HG03064 (cell line): ENCODE measurements around the gene SLC24A3.

ENCODE experiments used
- ATAC-seq: cut with Tn5 transposase; IDR thresholded peaks from one replicate; pipeline ENCODE4 v1.9.1; 2021; ENCODE audit warnings: low read depth; ENCODE audit not compliant: unreplicated experiment

SLC24A3 gene

DNA sequence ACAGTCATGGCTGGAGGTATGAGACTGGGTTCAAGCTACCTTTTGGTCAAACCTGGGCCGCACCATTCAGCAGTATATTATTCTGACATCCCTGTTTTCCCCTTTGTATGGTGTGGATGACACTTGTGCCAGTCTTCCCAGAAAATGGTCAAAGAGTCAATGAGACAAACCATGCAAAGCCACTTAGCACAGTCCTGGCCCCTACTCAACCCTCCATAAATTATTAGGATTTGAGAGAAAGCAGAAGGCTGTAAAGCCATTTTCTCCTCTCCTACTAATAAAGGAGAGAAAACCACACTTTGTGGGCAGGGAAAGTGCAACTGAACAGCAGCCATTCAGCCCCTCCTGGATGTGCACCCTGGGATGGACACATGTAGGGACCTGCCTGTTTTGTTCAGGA, 236.2 kb downstream of the SLC24A3 start:
- no peak for ATAC-seq

DNA sequence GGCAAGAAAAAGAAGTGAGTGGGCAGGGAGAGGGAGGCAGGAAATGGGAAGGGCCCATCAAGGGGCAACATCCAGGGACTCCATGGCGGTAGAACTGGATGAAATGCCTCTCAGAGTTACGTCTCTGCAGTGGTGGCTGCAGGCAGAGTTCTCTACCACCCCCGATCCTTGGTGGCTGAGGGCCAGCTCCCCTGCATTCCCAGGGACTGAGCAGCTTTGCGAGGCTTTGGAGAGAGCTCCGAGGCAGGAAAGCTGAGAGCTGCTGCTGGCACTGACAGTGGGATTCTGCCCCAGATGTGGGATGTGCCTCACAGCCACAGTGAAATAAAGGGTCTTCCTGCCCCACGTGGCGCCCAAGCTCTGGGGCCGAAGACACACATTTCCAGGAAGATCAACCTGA, 236.6 kb downstream of the SLC24A3 start:
- no peak for ATAC-seq

- no peak for ATAC-seq
Observed at GRCh38 chr20:19451231-19451922, 238.9 kb downstream of the SLC24A3 start.

DNA sequence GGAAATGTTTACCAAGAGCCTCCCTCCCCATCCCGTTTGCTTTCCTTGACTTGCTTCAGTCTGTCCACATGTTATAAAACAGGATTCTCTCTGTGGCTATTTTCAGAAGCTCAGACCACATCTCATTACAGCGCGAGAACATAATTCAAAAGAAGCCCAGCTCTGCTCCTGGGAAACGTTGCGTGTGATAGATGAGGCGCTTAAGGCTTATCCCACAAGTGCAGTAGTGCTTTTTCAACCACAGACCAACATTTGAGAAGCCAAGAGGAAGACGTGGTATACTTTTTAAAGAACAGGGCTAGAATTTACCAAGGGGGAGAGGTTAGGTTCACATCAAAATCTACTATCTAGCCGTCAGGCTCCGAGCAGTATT, 239.5 kb downstream of the SLC24A3 start:
- no peak for ATAC-seq

DNA sequence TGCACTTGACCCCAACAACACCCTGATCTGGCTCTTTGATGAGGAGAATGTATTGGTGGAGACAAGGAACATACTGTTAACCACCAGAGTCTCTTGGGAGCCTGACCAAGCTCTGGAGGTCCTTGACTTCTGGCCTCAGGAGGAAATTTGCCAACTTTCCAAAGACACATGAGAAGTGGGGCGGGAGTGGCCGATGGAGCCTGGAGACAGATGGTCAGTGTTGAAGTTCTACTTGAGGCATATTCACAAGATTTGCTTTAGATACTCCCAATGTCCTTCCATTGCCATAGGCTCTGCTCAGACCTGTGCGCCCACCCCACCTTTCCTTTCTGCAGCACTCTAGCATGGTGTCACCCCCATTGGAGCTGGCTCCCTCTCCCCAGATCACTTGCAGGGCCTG, 241.0 kb downstream of the SLC24A3 start:
- ATAC-seq = no peak

GRCh38 chr20:19453862-19454261, 241.4 kb downstream of the SLC24A3 start:
- ATAC-seq = no peak

- no peak for ATAC-seq
Observed at GRCh38 chr20:19456595-19457395, 244.4 kb downstream of the SLC24A3 start.

DNA sequence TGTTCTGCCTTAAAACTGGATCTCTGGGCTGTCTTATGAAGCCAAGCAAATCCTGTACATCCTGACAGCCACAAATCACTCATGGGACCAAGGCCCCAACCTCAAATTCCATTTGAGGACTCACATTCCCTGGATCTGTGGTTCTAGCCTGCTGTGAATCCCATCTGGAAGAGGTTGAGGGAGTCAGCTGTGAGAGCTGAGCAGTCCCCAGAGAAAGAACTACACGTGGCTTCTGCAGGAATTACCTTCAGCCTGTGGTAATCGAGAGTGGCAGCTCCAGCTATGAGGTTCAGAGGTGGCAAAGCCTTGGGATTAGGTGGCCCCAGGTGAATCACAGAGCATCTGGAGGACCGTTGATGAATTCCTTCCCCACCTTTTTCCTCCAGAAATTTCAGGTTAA, 245.2 kb downstream of the SLC24A3 start:
- no peak for ATAC-seq

GRCh38 chr20:19460386-19460785, 247.9 kb downstream of the SLC24A3 start:
- no peak for ATAC-seq

DNA sequence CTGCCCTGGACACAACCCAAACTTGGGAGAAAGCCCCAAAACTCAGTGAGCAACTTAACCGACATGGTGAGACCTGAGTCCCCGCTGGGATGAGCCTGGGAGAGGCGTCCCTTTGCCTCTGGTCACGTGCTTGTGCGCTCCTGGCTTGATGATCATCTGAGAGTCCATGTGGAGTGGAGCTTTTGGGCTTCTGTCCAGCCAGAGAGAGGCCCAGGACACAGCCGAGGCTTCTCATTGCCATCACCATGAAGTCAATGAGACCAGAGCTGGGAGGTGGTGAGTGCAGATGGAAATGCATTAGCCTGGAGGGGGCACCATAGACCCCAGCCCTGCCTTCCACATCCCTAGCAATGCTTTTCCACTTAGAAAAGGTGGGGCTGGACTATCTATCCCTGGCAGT, 250.0 kb downstream of the SLC24A3 start:
- no peak for ATAC-seq

DNA sequence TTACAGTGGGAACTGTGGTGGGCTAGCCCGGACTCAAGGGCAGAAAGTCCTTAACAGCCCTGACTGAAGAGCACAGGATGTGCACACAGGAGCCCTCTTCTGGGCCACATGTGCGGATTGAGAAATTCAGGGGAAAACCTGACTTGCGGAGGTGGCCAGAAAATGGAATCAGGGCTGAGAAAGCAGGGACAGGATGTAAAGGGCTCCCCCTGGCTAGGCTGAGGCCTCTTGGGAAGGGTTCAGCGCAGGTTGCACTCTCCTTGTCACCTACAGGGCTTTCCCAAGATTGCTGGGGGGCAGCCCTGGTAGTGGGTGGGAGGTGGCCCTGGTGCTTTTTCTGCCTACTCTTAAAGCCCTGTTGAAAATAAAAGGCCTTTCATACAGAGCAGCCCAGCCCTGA, 251.2 kb downstream of the SLC24A3 start:
- no peak for ATAC-seq

- ATAC-seq = no peak
Observed at GRCh38 chr20:19465536-19465935, 253.1 kb downstream of the SLC24A3 start.

DNA sequence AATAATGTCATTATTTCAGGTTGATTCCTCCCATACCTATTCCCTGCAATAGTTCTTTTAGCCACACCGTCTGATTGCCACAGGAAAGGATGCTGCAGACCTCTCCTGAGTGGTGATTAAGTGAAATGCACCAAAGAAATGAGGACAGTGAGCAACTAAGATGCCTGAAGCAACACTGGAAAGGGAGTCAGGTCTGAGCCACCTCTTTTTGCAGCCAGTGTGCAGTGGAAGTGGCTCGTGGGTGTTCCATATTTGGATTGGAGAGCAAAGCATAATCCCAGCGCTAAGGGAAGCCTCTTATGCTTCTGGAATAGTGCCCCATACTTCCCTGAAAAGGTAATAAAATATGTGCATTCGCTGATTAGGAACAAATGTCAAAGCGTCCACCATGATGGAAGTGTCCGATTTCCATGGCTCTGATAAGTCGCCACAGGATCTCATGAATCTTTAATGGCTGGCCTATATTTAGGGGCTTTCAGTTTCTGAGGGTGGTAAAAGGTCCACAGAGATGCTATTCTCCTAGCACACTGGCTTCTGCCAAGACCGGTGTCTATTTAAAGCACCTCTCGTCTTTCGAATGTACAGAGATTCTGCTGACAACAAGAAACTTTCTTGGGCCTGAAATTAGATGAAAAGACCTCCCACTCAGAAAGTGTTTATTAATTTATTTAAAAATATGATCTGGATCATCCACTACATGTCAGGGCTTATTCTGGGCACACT, 253.9 kb downstream of the SLC24A3 start:
- no peak for ATAC-seq

DNA sequence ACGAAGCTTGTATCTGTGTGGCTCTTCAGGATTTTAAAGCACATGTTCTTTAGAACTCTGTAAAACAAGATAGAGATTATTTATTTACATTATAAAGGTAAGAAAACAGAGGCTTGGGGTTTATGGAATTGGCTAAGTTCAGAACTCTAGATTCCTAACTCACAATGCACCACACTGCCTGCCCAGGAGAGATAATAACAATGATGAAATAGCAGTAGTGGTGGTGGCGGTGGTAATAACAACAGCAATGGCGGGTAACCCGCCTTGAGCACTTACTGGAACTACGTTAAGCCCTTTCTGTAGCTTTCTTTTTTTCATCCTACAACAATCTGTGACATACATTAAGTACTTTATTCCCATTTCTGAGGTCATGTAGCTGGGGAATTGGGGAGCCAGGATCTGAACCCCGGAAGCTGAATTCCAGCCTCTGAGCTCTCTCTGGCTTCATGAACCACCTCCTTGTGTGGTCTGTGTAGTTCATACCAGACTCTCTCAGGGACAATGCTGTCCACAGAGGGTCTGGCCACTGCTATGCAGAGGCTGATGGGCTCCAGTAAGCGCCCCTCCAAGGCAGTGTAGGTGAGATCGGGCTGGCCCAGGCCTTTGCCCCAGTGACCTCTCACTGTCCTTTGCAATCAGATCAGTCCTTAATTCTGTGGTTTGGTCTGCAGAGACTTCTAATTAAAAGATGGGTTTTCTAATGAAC, 260.9 kb downstream of the SLC24A3 start:
- no peak for ATAC-seq

GRCh38 chr20:19473922-19474286, 261.5 kb downstream of the SLC24A3 start:
- ATAC-seq = no peak

DNA sequence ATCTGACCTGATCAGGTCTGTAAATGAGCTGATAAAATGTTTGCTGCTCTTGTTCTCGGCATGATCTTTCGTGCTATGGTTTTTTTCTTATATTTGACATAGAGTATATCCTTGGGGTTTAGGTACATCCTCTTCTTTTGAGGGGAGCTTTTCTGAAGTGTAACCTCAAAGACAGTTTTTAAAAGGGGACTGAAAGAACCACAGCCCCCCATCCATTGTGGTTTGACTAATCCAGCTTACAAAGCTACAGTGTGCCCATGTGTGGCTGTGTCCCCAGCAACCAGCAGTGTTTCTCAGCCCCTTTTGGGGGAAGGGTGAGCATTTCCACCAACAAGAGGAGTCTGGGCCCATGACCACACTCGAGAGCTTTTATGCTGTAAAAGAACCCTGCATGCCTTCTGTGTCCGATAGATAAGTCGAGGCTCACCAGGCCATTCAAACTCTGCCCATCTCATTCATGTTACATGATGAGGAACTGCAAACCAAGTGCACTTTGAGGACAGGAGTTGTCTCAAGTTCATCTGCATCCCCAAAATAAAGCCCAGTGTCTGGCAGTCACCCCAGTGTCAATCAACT, 266.0 kb downstream of the SLC24A3 start:
- ATAC-seq = no peak

GRCh38 chr20:19482726-19483125, 270.3 kb downstream of the SLC24A3 start:
- no peak for ATAC-seq

- ATAC-seq = no peak
Observed at GRCh38 chr20:19483309-19483708, 270.9 kb downstream of the SLC24A3 start.

GRCh38 chr20:19486446-19486845, 274.0 kb downstream of the SLC24A3 start:
- no peak for ATAC-seq

DNA sequence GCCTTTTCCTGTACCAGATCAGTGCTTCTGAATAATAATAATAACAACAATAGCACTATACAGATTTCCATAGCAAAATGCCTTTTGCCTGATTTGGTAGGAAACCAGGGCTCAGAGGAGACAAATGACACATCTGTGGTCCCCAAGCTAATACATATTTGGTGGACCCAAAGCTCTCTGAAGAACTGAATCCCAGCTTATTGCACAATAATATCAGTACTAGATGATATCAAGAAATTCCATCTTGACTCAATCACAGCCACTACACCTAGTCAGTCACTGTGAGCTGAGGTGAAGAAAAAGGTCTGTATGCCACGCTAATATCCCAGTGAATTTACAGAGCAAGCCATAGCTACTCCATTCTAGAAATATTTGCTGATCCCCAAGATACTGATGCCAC, 275.0 kb downstream of the SLC24A3 start:
- no peak for ATAC-seq

- no peak for ATAC-seq
Observed at GRCh38 chr20:19491241-19491640, 278.8 kb downstream of the SLC24A3 start.
